Stomach smooth muscle (tissue), 2 donors: Measurements from ENCODE around the gene TUBA4A.

Experiments
- H3K27ac ChIP-seq: one replicate; pipeline ENCODE4 v1.7.0; 2013; ENCODE audit warnings: mild to moderate bottlenecking, low read length, inconsistent platforms
- H3K27me3 ChIP-seq, 2 donors: one replicate each; pipeline ENCODE4 v1.7.0; 2013; ENCODE audit warnings: low read length in 2 of 2; ENCODE audit not compliant: insufficient read depth in 2 of 2, control insufficient read depth in 1 of 2
- H3K36me3 ChIP-seq, 2 donors: one replicate each; pipeline ENCODE4 v1.7.0; 2013; ENCODE audit warnings: low read length in 2 of 2; ENCODE audit not compliant: control insufficient read depth in 2 of 2, insufficient read depth in 2 of 2
- H3K4me1 ChIP-seq: one replicate; pipeline ENCODE4 v1.7.0; 2013; ENCODE audit warnings: low read length; ENCODE audit not compliant: control insufficient read depth, insufficient read depth
- H3K4me3 ChIP-seq, 2 donors: one replicate each; pipeline ENCODE4 v1.7.0; 2013; ENCODE audit warnings: low read length in 2 of 2
- H3K9ac ChIP-seq, 2 donors: one replicate each; pipeline ENCODE4 v1.7.0; 2013; ENCODE audit warnings: low read length in 2 of 2, mild to moderate bottlenecking in 1 of 2
- H3K9me3 ChIP-seq, 2 donors: one replicate each; pipeline ENCODE4 v1.7.0; 2013; ENCODE audit warnings: low read length in 2 of 2; ENCODE audit not compliant: control insufficient read depth in 2 of 2
- donor health status: healthy.
- donor health status: Pancreatic carcinoma.

The TUBA4A gene

DNA sequence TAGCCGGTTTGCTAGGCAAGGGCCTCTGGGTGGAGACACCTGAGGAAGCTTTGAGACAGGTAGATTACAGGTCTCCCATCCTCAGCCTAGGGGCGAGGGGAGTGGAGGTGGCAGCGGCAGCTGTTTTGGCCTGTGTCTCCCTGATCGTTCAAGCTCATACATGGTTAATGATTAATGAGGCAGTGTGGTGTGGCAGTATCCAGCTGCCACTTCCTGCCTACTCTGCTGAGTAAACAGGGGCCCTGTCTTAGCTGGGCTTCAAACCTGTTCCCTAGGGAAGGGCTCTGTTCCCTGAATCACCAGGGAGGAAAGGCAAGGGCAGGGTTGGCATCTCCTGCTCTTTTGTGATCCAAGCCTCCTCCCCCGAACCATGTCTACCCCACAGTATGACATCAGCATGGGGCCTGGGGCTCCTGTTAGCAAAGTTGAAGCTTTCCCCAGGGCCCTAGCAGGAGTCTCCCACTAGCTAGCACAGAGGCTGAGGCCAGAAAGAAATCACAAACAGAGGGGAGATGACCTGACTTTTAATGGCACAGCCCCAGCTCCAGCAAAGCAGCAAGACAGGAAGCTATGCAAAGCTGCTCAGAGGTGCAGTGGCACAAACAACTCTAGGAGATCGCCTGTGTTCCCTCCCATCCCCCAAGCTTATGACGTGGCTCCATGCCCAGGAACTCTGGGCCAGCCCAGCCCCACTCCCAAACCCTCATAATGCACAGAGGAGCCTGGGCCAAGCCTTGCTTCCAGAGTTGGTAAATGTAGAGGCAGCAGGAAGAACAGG, 4.3 kb downstream of the TUBA4A start:
- H3K4me3 ChIP-seq, result peak overlapping the region; percentile 28 to 54
- peaks cover 73% of the 10 kb centered on the region for H3K4me1 ChIP-seq
- H3K9ac ChIP-seq, result peak overlapping the region; percentile 7 to 64
- no peaks in the 10 kb centered on the region for H3K9me3 ChIP-seq
- H3K27ac ChIP-seq, result peak overlapping the region; percentile 90
- peaks cover 16 to 22% of the 10 kb centered on the region in 2 donors for H3K36me3 ChIP-seq
- no peaks in the 10 kb centered on the region for H3K27me3 ChIP-seq

DNA sequence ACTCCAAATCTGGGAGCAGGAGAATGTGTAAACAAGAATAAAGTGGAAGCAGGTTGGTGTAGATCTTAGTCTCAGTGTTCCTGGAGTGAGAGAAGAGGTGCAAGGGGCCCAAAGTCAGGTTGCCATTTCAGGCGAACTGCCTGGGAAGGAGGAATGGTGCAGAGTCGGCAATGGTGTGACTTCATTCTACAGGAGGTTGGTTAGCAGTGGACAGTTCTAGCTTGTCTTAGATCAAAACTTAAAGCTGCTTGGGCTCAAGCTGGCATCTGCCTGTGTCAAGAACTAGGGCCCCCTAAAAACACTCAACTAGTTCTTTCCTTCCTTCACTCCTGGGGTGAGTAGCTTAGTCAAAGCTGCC, 4.9 kb downstream of the TUBA4A start:
- Histone ChIP-seq H3K9me3 (no peaks in the 10 kb centered on the region), H3K9ac (peak overlapping the region; percentile 7 to 64), H3K27me3 (no peaks in the 10 kb centered on the region), H3K4me3 (peak overlapping the region in 1 of 2 donors; percentile 54), H3K36me3 (peaks cover 16 to 22% of the 10 kb centered on the region in 2 donors), H3K27ac (peak overlapping the region; percentile 90), H3K4me1 (peaks cover 67% of the 10 kb centered on the region)

DNA sequence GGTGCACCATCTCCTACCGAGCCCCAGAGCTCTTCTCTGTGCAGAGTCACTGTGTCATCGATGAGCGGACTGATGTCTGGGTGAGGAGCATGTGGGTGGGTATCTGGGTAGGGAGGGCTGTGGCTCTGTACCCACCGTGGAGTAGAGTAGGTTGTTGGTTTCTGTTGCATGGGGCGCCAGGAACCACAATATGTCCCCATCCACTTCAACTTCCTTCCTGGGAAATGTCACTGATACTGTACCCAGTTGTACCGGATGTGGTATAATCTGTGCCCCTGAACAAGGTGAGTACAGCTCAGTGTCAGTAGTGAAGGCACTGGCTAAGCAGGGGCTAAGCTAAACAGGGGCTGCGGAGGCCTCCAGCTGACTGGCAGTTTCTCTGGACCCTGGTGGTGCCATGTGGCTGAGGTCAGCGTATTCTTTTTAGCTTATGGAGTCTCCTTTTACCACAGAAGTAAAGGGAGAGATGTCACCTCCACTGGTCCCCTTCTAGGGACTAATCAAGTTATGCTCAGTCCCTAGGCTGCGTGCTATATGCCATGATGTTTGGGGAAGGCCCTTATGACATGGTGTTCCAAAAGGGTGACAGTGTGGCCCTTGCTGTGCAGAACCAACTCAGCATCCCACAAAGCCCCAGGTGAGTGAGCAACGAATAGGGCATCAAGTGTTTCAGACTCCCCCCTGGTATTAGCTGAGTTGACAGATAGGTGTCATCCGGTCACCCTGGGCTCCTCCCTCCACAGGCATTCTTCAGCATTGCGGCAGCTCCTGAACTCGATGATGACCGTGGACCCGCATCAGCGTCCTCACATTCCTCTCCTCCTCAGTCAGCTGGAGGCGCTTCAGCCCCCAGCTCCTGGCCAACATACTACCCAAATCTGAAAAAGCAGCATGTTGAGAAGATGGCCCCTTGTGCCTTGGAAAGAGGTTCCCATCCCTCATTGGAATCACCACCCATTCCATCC, 5.8 kb downstream of the TUBA4A start:
- H3K36me3 ChIP-seq, result peaks cover 16 to 22% of the 10 kb centered on the region in 2 donors
- H3K9ac ChIP-seq, result no peak overlapping the region
- H3K27ac ChIP-seq, result peak overlapping the region; percentile 41
- peaks cover 61% of the 10 kb centered on the region for H3K4me1 ChIP-seq
- no peaks in the 10 kb centered on the region for H3K9me3 ChIP-seq
- H3K27me3 ChIP-seq, result no peaks in the 10 kb centered on the region
- H3K4me3 ChIP-seq, result no peak overlapping the region

DNA sequence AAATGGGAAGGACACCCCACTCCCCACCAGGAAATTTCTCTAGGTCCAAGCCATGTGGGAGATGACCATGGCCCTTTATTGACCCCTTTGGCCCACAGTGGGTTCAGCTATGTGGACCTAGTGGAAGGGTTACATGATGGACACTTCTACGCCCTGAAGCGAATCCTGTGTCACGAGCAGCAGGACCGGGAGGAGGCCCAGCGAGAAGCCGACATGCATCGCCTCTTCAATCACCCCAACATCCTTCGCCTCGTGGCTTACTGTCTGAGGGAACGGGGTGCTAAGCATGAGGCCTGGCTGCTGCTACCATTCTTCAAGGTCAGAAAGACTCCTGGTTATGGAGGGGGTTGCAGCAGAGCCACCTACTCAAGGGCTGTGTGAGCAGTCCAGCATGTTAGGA, 7.2 kb downstream of the TUBA4A start:
- H3K27ac ChIP-seq, result no peak overlapping the region
- H3K27me3 ChIP-seq, result no peaks in the 10 kb centered on the region
- peak overlapping the region in 1 of 2 donors; percentile 98 for H3K9ac ChIP-seq
- H3K4me1 ChIP-seq, result peaks cover 50% of the 10 kb centered on the region
- no peaks in the 10 kb centered on the region for H3K9me3 ChIP-seq
- H3K4me3 ChIP-seq, result no peak overlapping the region
- peaks cover 15 to 21% of the 10 kb centered on the region in 2 donors for H3K36me3 ChIP-seq

DNA sequence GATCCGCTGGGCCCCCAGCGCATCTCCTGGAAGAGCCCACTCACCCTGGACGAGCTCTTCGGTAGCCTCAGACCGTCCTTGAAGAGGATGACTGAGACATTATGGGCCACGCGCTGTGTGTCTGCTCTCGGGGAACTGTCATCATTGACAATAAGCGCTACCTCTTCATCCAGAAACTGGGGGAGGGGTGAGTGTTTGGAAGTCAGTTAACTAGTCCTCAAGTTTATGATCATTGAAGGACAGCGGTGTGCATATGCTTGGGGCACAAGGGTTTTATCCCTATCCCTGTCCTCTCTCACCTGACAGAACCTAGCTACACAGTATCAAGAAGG, 7.9 kb downstream of the TUBA4A start:
- H3K9ac ChIP-seq, result peak overlapping the region; percentile 98
- peak overlapping the region; percentile 91 to 94 for H3K4me3 ChIP-seq
- peaks cover 12 to 16% of the 10 kb centered on the region in 2 donors for H3K36me3 ChIP-seq
- H3K27me3 ChIP-seq, result no peaks in the 10 kb centered on the region
- peaks cover 46% of the 10 kb centered on the region for H3K4me1 ChIP-seq
- H3K27ac ChIP-seq, result peak overlapping the region; percentile 97
- no peaks in the 10 kb centered on the region for H3K9me3 ChIP-seq

DNA sequence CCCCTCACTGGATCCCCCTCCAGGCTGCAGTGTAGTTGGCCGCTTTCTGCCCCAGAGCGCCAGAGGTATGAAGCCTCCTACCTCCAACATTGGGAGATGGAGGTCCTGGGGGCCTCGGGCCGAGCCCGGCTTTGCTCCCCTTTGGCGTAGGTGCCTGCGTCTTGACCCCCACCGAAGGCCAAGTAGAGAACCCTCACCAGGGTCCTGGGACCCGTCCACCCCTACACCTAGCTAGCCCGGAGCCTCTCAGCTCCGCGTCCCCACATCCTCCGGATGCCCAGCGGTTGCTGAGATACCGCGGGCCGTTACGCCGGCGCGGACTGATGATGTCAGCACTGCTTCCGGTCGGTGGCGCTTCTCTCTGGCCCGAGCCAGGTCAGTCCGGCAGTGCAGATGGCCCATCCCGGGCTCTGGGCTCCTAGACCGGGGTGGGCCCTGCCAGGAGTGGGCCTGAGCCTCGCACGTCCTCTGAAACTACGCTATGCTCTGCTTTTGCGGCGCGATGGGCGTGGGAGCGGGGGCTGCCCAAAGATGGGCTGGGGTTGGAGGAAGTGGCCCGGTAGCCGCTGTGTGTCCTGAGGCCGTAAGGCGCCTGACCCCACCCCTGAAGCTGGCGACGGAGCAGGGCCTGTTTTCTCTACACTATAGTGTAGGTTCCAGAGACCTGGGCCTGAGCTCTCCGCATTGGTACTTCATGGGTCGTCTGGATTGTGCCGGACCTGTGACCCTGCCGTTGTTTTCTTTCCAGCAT, 8.4 kb downstream of the TUBA4A start, which contains the start of the genes GLB1L and STK16:
Gene GLB1L (minus strand): TSS at position 297 of the 751 bp plus-strand sequence. CDS start 1,871 bp downstream, outside the sequence.
Gene STK16 (plus strand): TSS at position 332 of the 751 bp plus-strand sequence. CDS start 521 bp downstream, outside the sequence.
- Histone ChIP-seq H3K27me3 (no peaks in the 10 kb centered on the region), H3K9ac (peak within 1 kb of the TSS; percentile 98), H3K9me3 (no peaks in the 10 kb centered on the region), H3K4me1 (peaks cover 41% of the 10 kb centered on the region), H3K4me3 (peak within 1 kb of the TSS; percentile 91 to 94), H3K27ac (peak within 1 kb of the TSS; percentile 97), H3K36me3 (peaks cover 12 to 16% of the 10 kb centered on the region in 2 donors)

DNA sequence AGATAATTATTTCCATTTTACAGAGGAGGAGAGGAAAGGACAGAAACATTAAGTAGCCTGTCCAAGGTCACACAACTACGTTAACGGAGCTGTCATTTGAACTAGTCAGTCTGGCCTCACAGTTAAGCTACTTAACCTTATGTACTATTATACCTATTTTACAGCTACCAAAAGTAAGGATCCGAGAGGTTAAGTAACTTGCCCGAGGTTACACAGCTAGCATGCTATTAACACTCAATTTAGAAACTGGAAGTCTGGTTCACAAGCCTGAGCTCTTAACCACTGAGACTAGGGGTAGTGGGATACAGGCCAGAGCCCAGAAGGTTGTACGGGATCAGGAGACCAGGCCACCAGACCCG, 8.9 kb downstream of the TUBA4A start:
- H3K27ac ChIP-seq, result peak overlapping the region; percentile 97
- peaks cover 35% of the 10 kb centered on the region for H3K4me1 ChIP-seq

DNA sequence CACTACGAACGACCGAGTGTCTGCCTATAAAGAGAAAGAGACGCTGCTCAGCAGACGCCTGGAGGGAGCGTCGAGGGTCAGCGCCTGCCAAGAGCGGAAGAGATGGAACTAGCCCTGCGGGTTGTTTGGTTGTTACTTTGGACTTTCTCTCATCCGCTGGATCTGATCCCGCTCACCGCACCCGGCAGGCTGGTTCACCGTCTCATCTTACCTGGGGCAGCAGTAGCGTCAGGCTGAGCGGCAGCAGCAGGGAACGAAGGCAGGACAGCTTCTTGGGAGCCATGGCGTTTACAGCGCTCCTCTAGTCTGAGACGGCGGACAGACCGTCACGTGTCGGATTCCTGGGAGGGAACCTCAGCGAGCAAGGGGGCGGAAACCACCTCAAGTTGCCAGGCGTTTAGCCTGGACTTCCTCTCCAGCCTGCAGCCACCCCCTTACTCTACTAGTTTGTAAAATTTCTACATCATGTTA, 10.4 kb downstream of the TUBA4A start:
- H3K9me3 ChIP-seq, result no peaks in the 10 kb centered on the region
- H3K4me3 ChIP-seq, result peak overlapping the region; percentile 21 to 29
- H3K4me1 ChIP-seq, result peaks cover 24% of the 10 kb centered on the region
- H3K36me3 ChIP-seq, result peaks cover 10 to 14% of the 10 kb centered on the region in 2 donors
- H3K9ac ChIP-seq, result no peak overlapping the region
- H3K27ac ChIP-seq, result no peak overlapping the region
- no peaks in the 10 kb centered on the region for H3K27me3 ChIP-seq

More for the DNA sequence above, 8.9 kb downstream of the TUBA4A start:
- Histone ChIP-seq H3K4me3 (peak overlapping the region; percentile 91 to 94), H3K27me3 (no peaks in the 10 kb centered on the region), H3K9ac (peak overlapping the region; percentile 98), H3K9me3 (no peaks in the 10 kb centered on the region), H3K36me3 (peaks cover 10 to 14% of the 10 kb centered on the region in 2 donors)

DNA sequence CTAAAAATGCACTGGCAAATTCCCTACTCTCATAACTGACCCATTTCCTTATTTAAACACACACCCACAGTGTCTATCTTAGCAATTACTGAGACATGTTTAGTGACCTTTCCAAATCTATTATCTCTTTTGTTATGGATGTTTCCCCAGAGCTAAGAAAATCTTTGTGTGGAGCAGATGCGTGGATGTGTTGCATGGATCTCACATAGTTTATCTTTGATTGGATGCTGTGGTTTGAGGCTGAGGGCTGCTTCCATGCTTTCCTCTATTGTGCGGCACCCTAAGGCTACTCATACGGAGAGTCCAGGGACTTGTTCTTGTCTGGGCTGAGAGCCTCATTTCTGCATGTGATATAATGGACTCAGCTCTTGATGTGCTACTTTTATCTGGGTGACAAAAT, 19.4 kb downstream of the TUBA4A start:
- H3K36me3 ChIP-seq, result peaks cover 54 to 64% of the 10 kb centered on the region in 2 donors
- H3K27me3 ChIP-seq, result no peaks in the 10 kb centered on the region
- H3K4me1 ChIP-seq, result peaks cover 12% of the 10 kb centered on the region
- no peak overlapping the region for H3K27ac ChIP-seq
- H3K4me3 ChIP-seq, result no peak overlapping the region
- no peak overlapping the region for H3K9ac ChIP-seq
- no peaks in the 10 kb centered on the region for H3K9me3 ChIP-seq

DNA sequence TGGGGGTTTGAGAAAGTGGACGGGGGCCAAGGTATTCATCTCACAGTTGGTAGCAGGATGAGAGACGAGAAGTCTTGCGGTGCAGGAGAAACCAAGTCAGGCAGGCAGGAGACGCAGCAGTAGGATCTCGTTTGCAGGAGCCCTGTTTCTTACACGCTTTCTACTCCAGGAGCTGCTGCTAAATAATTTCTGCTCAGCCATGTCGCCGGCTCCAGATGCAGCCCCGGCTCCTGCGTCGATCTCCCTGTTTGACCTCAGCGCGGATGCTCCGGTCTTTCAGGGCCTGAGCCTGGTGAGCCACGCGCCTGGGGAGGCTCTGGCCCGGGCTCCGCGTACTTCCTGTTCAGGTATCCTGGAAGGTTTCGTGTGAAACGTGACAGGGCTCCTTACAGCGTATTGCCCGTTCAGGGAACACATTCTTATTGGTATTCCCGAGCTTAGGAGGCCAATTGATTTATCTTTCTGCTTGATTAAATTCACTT, 23.6 kb downstream of the TUBA4A start:
- H3K9me3 ChIP-seq, result no peaks in the 10 kb centered on the region
- peak overlapping the region; percentile 94 for H3K27ac ChIP-seq
- H3K27me3 ChIP-seq, result no peaks in the 10 kb centered on the region
- H3K4me3 ChIP-seq, result peak overlapping the region; percentile 81 to 92
- H3K9ac ChIP-seq, result peak overlapping the region; percentile 67 to 87
- H3K4me1 ChIP-seq, result peaks cover 27% of the 10 kb centered on the region
- H3K36me3 ChIP-seq, result peaks cover 35 to 37% of the 10 kb centered on the region in 2 donors
